Measurements from ENCODE around the gene TRMT6. TPM values are rescaled to one million over a fixed set of nuclear protein-coding genes. Genes with fewer than 3 reads are reported as not detected.
A peak's percentile ranks its signal among the peaks of the same experiment; 100 is the strongest.

Gene TRMT6
- total and polyA plus RNA-seq, 10 of the 15 experiments (the other 5 are each of a cell fraction or from before 2014, with no cell fraction given): 18.2 to 35.5 (median 22.6) TPM

DNA sequence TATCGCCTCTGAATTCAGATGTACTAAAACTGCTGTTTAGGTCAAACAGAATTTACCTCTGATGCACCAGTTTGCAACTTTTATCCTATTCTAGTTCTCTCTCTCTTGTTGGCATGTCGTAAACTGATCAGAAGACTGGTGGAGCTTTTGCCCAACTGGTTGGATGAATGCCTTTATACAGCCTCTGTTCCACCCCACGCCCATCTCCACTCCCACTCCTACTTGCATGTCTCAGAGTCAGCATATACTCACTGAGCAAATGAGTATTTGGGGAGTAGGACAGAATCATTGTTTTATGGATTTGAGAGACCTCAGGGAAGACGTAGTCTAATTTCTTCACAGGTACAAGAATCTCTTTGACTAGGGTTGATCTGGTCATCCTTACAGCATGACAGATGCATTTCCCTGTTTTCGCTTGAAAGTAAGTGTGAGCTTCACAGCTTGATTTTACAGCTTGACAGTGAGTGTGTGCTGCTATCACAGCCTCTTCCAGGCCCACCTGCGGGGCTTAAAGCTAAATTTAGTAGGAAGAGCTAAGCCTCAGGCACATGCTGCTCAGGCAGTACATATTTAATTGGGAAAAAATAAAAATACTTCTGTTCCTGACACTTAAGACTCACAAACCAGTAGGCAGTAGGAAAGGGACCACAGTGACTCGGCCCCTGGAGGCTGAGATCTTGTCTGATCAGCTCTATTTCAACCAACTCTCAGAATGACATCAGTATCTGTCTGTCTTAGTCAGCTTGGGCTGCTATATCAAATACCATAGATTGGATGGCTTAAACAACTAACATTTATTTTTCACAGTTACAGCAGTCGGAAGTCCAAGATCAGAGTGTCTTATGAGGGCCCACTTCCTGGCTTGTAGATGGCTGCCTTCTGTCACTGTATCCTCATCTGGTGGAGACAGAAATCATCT, 30.4 kb downstream of the TRMT6 start:
- Histone ChIP-seq H3K9ac (ENCODE audit: control insufficient read depth, insufficient read depth, low read length) (no peak overlapping the region), H2AFZ (ENCODE audit: control insufficient read depth, low read depth, low read length) (no peak overlapping the region), H3K27ac (ENCODE audit: control insufficient read depth, insufficient read depth) (no peak overlapping the region), H3K79me2 (ENCODE audit: control insufficient read depth, insufficient read depth, low read length) (no peaks in the 10 kb centered on the region), H4K20me1 (ENCODE audit: control insufficient read depth, insufficient read depth) (no peaks in the 10 kb centered on the region), H3K4me2 (ENCODE audit: control insufficient read depth, insufficient read depth) (no peak overlapping the region), H3K27me3 (replicated peaks in 1 of 2; ENCODE audit: control insufficient read depth in 2 of 2, insufficient read depth in 2 of 2, low read length in 1 of 2) (no peaks in the 10 kb centered on the region), H3K36me3 (ENCODE audit: control insufficient read depth in 2 of 2, insufficient read depth in 2 of 2, low read length in 1 of 2) (no peaks in the 10 kb centered on the region), H3K9me3 (replicated peaks; ENCODE audit: control insufficient read depth, insufficient read depth, low read length) (no peaks in the 10 kb centered on the region), H3K4me3 (no peak overlapping the region), H3K4me1 (ENCODE audit: control insufficient read depth, insufficient read depth, low read length) (no peaks in the 10 kb centered on the region)
- no peak for TF ChIP-seq CBFB (IDR thresholded peaks at IDR 0.05; ENCODE audit: low read depth)
- TF ChIP-seq MYC (IDR thresholded peaks at IDR 0.05; ENCODE audit: insufficient read depth, insufficient read length, insufficient replicate concordance, low read length, severe bottlenecking): no peak
- TF ChIP-seq, protein P1, sequence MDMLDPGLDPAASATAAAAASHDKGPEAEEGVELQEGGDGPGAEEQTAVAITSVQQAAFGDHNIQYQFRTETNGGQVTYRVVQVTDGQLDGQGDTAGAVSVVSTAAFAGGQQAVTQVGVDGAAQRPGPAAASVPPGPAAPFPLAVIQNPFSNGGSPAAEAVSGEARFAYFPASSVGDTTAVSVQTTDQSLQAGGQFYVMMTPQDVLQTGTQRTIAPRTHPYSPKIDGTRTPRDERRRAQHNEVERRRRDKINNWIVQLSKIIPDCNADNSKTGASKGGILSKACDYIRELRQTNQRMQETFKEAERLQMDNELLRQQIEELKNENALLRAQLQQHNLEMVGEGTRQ (IDR thresholded peaks at IDR 0.05; ENCODE audit: borderline replicate concordance, low read depth, low read length): no peak
- no peak for TF ChIP-seq IRF4 (IDR thresholded peaks at IDR 0.05; ENCODE audit: low read depth, low read length)
- TF ChIP-seq ASH2L (IDR thresholded peaks at IDR 0.05; ENCODE audit: borderline replicate concordance, low read depth): no peak
- no peak for TF ChIP-seq NR2C2 (IDR thresholded peaks at IDR 0.05; ENCODE audit: borderline replicate concordance, control insufficient read depth, insufficient read length, low read depth)
- no peak for TF ChIP-seq BMI1 (IDR thresholded peaks at IDR 0.05; ENCODE audit: borderline replicate concordance)
- TF ChIP-seq RCOR1 (conservative IDR thresholded peaks at IDR 0.05; ENCODE audit: low read depth, low read length): no peak
- TF ChIP-seq IKZF2 (IDR thresholded peaks at IDR 0.05): no peak
- BruUV-seq (replicated peaks): no TSS peak
- POLR2A ChIA-PET: no interaction called here
- WGBS (ENCODE audit: insufficient coverage, insufficient replicate concordance, low lambda C conversion rate, missing lambda C conversion rate): 31% methylated on average over 8 of the region's 8 CpGs
- in situ Hi-C loops (cut with MboI) (no loop called here), intact Hi-C loops (cut with micrococcal nuclease; ENCODE audit: unreplicated experiment) (no loop called here)
- FAIRE-seq (no peak), DNase-seq (ENCODE audit: low read depth, low spot score) (no peak), ATAC-seq (peak; percentile 69)
- CTCF ChIA-PET: interaction anchor here (0.6 to 0.9 kb wide), 2 partner anchors 392 to 1775 kb away, joined by 3 to 5 read pairs; no protein-coding TSS in a partner anchor
- SMC1A ChIA-PET (ENCODE audit: uncharacterized antibody, unreplicated experiment): interaction anchor here (1.1 to 1.2 kb wide), 2 partner anchors 13 to 391 kb away, joined by 3 to 7 read pairs; no protein-coding TSS in a partner anchor
- RAD21 ChIA-PET (ENCODE audit: unreplicated experiment): interaction anchor here (0.7 kb wide), 1 partner anchor 391 kb away, joined by 3 read pairs; no protein-coding TSS in a partner anchor

All from GM12878 (cell line).